Activated naive CD4-positive, alpha-beta T cell treated with Interleukin-2 at 50 U/mL for 16 hours (primary cell): ENCODE data around the gene HENMT1.

Experiments
- DNase-seq: peaks from one replicate; pipeline ENCODE4 v3.0.0-alpha.2; 2020

The HENMT1 gene

GRCh38 chr1:108624069-108624468 lies 36.8 kb downstream of the HENMT1 start:
- no peak for DNase-seq

- no peak for DNase-seq
These were observed 43.2 kb downstream of the HENMT1 start for GRCh38 chr1:108617724-108618056.

GRCh38 chr1:108617008-108617723 lies 43.7 kb downstream of the HENMT1 start:
- no peak for DNase-seq

- DNase-seq: no peak
These were observed 45.3 kb downstream of the HENMT1 start for GRCh38 chr1:108615544-108615943.

- no peak for DNase-seq
These were observed 48.4 kb downstream of the HENMT1 start for GRCh38 chr1:108612496-108612895.

GRCh38 chr1:108611984-108612383 lies 48.9 kb downstream of the HENMT1 start:
- no peak for DNase-seq

- no peak for DNase-seq
These were observed 50.8 kb downstream of the HENMT1 start for GRCh38 chr1:108610073-108610472.

- no peak for DNase-seq
These were observed 51.3 kb downstream of the HENMT1 start for GRCh38 chr1:108609483-108610049.

GRCh38 chr1:108606478-108606877 lies 54.4 kb downstream of the HENMT1 start:
- no peak for DNase-seq

- DNase-seq: no peak
These were observed 55.3 kb downstream of the HENMT1 start for GRCh38 chr1:108605633-108606032.

- no peak for DNase-seq
These were observed 59.0 kb downstream of the HENMT1 start for GRCh38 chr1:108601708-108602410.

- DNase-seq: no peak
These were observed 60.4 kb downstream of the HENMT1 start for GRCh38 chr1:108600504-108600903.

GRCh38 chr1:108598340-108598739 lies 62.6 kb downstream of the HENMT1 start:
- no peak for DNase-seq
